HepG2 (cell line): ENCODE measurements around the gene FOXK2.

ENCODE experiments used
- CAMTA2 ChIP-seq: sonication (generic); formaldehyde crosslinking; IDR thresholded peaks from 2 replicates; pipeline ENCODE4 v1.4.0; 2020; ENCODE audit warnings: mild to moderate bottlenecking, missing genetic modification reagents, borderline replicate concordance
- GTF2F1 ChIP-seq: fragments of 150-350 bp; IDR thresholded peaks from 2 replicates; pipeline ENCODE4 v1.6.1; 2014; ENCODE audit warnings: low read length
- HDAC1 ChIP-seq: sonication (generic); formaldehyde crosslinking; IDR thresholded peaks from 2 replicates; pipeline ENCODE4 v1.5.1; 2020; ENCODE audit warnings: mild to moderate bottlenecking, missing genetic modification reagents
- JUNB ChIP-seq: sonication (generic); formaldehyde crosslinking; IDR thresholded peaks from 2 replicates; pipeline ENCODE4 v1.8.0; 2022; ENCODE audit warnings: missing genetic modification reagents, mild to moderate bottlenecking, borderline replicate concordance
- NFIB ChIP-seq: sonication (generic); formaldehyde crosslinking; IDR thresholded peaks from 2 replicates; pipeline ENCODE4 v1.9.0; 2021; ENCODE audit warnings: missing genetic modification reagents, mild to moderate bottlenecking, borderline replicate concordance
- POLR2A ChIP-seq, 2 experiments: IDR thresholded peaks; 2 replicates each; pipeline ENCODE4 v1.6.1; 2011; ENCODE audit warnings: low read depth in 2 of 2, low read length in 2 of 2, mild to moderate bottlenecking in 1 of 2, moderate library complexity in 1 of 2; ENCODE audit not compliant: insufficient read depth in 1 of 2
- TBP ChIP-seq: sonication (generic); formaldehyde crosslinking; IDR thresholded peaks from 2 replicates; pipeline ENCODE4 v1.5.0; 2020; ENCODE audit warnings: missing genetic modification reagents
- ZBTB33 ChIP-seq: sonication (generic); formaldehyde crosslinking; IDR thresholded peaks from 2 replicates; pipeline ENCODE4 v1.4.0; 2020; ENCODE audit warnings: missing genetic modification reagents
- ZNF12 ChIP-seq: sonication (generic); formaldehyde crosslinking; IDR thresholded peaks from 2 replicates; pipeline ENCODE4 v1.5.0; 2020; ENCODE audit warnings: missing genetic modification reagents
- TF ChIP-seq, protein P1 (sequence below): IDR thresholded peaks from 2 replicates; pipeline ENCODE4 v1.6.1; 2012; ENCODE audit warnings: inconsistent platforms
- TF ChIP-seq, protein P2 (sequence below): sonication (generic); formaldehyde crosslinking; IDR thresholded peaks from 2 replicates; pipeline ENCODE4 v1.5.0; 2020; ENCODE audit warnings: missing genetic modification reagents
- TF ChIP-seq, protein P3 (sequence below): sonication (generic); formaldehyde crosslinking; IDR thresholded peaks from 2 replicates; pipeline ENCODE4 v1.5.0; 2020; ENCODE audit warnings: mild to moderate bottlenecking, missing genetic modification reagents, moderate library complexity

DNA sequence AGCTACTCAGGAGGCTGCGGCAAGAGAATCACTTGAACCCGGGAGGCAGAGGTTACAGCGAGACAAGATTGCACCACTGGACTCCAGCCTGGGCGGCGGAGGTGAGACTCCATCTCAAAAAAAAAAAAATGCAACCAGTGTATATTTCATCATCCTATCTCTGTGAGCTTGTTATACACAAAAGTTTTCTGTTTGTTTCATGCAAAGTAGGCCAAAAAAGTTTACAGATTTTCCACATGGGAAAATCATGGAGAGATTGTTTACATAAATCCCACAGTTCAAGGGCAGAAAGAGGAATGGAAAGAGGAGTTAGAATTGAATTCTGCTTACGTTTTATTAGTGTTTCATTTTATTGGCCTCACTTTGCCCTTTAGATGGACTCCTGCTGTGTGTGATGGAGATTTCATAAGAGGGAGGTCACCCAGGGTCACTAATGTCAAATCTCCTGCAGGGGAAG is 36.3 kb upstream of the FOXK2 start:
- no peak for TF ChIP-seq HDAC1
- TF ChIP-seq, protein P1, sequence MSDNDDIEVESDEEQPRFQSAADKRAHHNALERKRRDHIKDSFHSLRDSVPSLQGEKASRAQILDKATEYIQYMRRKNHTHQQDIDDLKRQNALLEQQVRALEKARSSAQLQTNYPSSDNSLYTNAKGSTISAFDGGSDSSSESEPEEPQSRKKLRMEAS, result no peak
- no peak for TF ChIP-seq JUNB
- TF ChIP-seq GTF2F1, result no peak
- no peak for TF ChIP-seq NFIB (CRISPR knock-in tag)
- no peak for TF ChIP-seq ZBTB33 (CRISPR knock-in tag)
- no peak for TF ChIP-seq CAMTA2
- TF ChIP-seq, protein P2, sequence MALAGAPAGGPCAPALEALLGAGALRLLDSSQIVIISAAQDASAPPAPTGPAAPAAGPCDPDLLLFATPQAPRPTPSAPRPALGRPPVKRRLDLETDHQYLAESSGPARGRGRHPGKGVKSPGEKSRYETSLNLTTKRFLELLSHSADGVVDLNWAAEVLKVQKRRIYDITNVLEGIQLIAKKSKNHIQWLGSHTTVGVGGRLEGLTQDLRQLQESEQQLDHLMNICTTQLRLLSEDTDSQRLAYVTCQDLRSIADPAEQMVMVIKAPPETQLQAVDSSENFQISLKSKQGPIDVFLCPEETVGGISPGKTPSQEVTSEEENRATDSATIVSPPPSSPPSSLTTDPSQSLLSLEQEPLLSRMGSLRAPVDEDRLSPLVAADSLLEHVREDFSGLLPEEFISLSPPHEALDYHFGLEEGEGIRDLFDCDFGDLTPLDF (CRISPR knock-in tag), result no peak
- TF ChIP-seq, protein P3, sequence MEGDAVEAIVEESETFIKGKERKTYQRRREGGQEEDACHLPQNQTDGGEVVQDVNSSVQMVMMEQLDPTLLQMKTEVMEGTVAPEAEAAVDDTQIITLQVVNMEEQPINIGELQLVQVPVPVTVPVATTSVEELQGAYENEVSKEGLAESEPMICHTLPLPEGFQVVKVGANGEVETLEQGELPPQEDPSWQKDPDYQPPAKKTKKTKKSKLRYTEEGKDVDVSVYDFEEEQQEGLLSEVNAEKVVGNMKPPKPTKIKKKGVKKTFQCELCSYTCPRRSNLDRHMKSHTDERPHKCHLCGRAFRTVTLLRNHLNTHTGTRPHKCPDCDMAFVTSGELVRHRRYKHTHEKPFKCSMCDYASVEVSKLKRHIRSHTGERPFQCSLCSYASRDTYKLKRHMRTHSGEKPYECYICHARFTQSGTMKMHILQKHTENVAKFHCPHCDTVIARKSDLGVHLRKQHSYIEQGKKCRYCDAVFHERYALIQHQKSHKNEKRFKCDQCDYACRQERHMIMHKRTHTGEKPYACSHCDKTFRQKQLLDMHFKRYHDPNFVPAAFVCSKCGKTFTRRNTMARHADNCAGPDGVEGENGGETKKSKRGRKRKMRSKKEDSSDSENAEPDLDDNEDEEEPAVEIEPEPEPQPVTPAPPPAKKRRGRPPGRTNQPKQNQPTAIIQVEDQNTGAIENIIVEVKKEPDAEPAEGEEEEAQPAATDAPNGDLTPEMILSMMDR (CRISPR knock-in tag), result no peak
- no peak for TF ChIP-seq TBP
- no peak for TF ChIP-seq ZNF12 (CRISPR knock-in tag)
- TF ChIP-seq POLR2A (IDR thresholded peaks at IDR 0.05; ENCODE audit: insufficient read depth in 1 of 2, low read depth in 2 of 2, low read length in 2 of 2), result no peak
